OCI-LY3 (cell line): ENCODE data around the gene PSMA5.

Experiments
- H2AFZ ChIP-seq: fragments of 200-600, 300-600 bp; shearing (Covaris generic); 2 replicates; pipeline ENCODE4 v1.6.0; 2014; ENCODE audit warnings: antibody characterized with exemption, low read depth, low read length
- H3K27ac ChIP-seq: fragments of 200-600, 300-600 bp; sonication (generic); 2 replicates; pipeline ENCODE4 v1.5.1; 2014; ENCODE audit warnings: mild to moderate bottlenecking, low read length, moderate library complexity, mixed read lengths
- H3K27me3 ChIP-seq: fragments of 200-600, 300-600 bp; sonication (generic); 2 replicates; pipeline ENCODE4 v1.6.1; 2014; ENCODE audit warnings: low read depth, low read length, mixed read lengths
- H3K36me3 ChIP-seq: fragments of 200-600, 300-600 bp; sonication (generic); replicated peaks from 2 replicates; pipeline ENCODE3; 2014; ENCODE audit warnings: low read depth, low read length, mixed read lengths
- H3K4me1 ChIP-seq: fragments of 300-600, 200-600 bp; sonication (generic); 2 replicates; pipeline ENCODE4 v1.6.1; 2014; ENCODE audit warnings: low read length, mixed read lengths
- H3K4me2 ChIP-seq: fragments of 200-600, 300-600 bp; sonication (generic); 2 replicates; pipeline ENCODE4 v1.6.1; 2014; ENCODE audit warnings: low read length, mixed read lengths
- H3K4me3 ChIP-seq: fragments of 300-600, 200-600 bp; sonication (generic); 2 replicates; pipeline ENCODE4 v1.5.1; 2014; ENCODE audit warnings: antibody characterized with exemption, mild to moderate bottlenecking, low read length, moderate library complexity
- H3K79me2 ChIP-seq: fragments of 300-600, 200-600 bp; shearing (Covaris generic); 2 replicates; pipeline ENCODE4 v1.6.1; 2014; ENCODE audit warnings: mild to moderate bottlenecking, low read length, mixed read lengths
- H3K9ac ChIP-seq: fragments of 300-600, 200-600 bp; shearing (Covaris generic); 2 replicates; pipeline ENCODE4 v1.6.0; 2014; ENCODE audit warnings: mild to moderate bottlenecking, low read length, moderate library complexity
- H3K9me3 ChIP-seq: fragments of 200-600, 300-600 bp; shearing (Covaris generic); 2 replicates; pipeline ENCODE4 v1.6.1; 2014; ENCODE audit warnings: low read length, mixed read lengths; ENCODE audit not compliant: insufficient read depth
- H4K20me1 ChIP-seq: fragments of 200-600, 300-600 bp; sonication (generic); 2 replicates; pipeline ENCODE4 v1.6.1; 2016; ENCODE audit warnings: low read length, mixed read lengths; ENCODE audit not compliant: insufficient read depth
- EZH2phosphoT487 ChIP-seq: fragments of 200-600 bp; shearing (Covaris generic); IDR thresholded peaks from 2 replicates; pipeline ENCODE4 v1.6.1; 2018; ENCODE audit warnings: antibody characterized with exemption, mixed run types, low read depth
- TF ChIP-seq, protein P1 (sequence below): fragments of 200-600, 300-600 bp; sonication (generic); IDR thresholded peaks from 2 replicates; pipeline ENCODE4 v1.5.1; 2014; ENCODE audit warnings: antibody characterized with exemption, low read length, low read depth

The PSMA5 gene

DNA sequence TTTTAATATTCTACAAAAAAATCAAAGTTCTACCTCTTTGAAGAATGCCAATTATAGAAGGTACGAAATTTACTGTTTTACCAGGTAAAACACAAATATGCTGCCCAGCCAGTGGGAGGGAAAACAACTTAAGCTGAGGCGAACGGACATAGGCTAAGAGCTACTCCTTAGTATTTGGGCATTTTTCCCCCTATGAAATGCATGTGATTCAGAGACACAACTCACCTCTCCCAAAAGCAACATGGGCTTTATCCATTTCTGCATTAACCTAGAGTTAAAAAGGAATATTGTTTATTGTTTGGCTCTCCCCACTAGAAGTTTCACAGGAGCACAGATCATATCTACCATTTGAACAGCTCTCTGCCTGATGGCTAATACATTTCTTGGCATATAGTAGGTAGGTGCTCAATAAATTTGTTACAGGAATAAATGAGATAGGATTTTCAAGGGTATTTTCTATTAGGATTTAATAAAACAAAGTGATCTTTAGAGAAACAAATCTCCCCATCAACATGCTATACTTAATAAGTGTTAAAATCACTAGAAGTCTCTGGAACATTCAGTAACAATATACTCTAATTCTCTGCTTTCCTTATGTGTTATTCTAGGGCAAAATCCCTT lies 26.1 kb downstream of the PSMA5 start:
- no peak overlapping the region for H3K9ac ChIP-seq
- H3K27ac ChIP-seq: no peak overlapping the region
- H3K9me3 ChIP-seq: no peaks in the 10 kb centered on the region
- H4K20me1 ChIP-seq: peaks cover 5% of the 10 kb centered on the region; the same call in 1 of the 2 replicates
- H3K27me3 ChIP-seq: peaks cover 28% of the 10 kb centered on the region
- no peak overlapping the region for H2AFZ ChIP-seq
- H3K79me2 ChIP-seq: no peaks in the 10 kb centered on the region
- H3K36me3 ChIP-seq: peaks cover 10% of the 10 kb centered on the region
- H3K4me2 ChIP-seq: no peak overlapping the region
- TF ChIP-seq, protein P1, sequence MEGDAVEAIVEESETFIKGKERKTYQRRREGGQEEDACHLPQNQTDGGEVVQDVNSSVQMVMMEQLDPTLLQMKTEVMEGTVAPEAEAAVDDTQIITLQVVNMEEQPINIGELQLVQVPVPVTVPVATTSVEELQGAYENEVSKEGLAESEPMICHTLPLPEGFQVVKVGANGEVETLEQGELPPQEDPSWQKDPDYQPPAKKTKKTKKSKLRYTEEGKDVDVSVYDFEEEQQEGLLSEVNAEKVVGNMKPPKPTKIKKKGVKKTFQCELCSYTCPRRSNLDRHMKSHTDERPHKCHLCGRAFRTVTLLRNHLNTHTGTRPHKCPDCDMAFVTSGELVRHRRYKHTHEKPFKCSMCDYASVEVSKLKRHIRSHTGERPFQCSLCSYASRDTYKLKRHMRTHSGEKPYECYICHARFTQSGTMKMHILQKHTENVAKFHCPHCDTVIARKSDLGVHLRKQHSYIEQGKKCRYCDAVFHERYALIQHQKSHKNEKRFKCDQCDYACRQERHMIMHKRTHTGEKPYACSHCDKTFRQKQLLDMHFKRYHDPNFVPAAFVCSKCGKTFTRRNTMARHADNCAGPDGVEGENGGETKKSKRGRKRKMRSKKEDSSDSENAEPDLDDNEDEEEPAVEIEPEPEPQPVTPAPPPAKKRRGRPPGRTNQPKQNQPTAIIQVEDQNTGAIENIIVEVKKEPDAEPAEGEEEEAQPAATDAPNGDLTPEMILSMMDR: no peak
- no peak for TF ChIP-seq EZH2phosphoT487
- H3K4me1 ChIP-seq: peaks cover 7% of the 10 kb centered on the region; the same call in 1 of the 2 replicates
- no peak overlapping the region for H3K4me3 ChIP-seq

DNA sequence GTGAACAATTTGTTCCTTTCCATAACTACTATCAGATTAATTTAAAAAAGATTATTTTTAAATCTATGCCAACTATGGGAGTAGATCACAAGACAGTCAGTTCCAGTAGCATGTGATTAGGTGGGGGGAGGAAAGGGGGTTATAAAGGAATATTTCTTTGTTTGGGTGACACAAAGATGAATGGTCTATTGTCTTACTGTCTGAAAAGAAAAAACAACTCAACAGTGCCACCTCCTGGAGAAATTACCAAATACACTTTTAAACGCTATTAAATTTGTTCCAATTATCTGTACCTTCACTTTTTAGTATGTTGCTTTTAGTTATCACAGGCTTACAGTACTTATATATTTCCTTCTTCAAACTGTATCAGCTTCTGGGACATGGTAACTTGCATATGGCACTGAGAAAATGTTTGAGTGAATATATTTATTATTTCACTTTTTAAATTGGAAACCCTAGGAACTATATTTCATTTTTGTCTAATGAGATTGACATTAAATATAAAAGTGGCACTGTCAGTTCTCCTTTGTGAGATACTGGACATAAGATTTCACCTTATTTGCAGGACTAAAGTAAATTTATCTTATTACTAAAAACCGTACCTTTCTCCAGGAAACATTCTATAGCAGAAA lies 26.8 kb downstream of the PSMA5 start:
- Histone ChIP-seq H3K4me3 (no peak overlapping the region), H4K20me1 (peaks cover 5% of the 10 kb centered on the region; the same call in 1 of the 2 replicates), H3K27me3 (peaks cover 34% of the 10 kb centered on the region), H3K36me3 (peaks cover 4% of the 10 kb centered on the region), H3K9me3 (no peaks in the 10 kb centered on the region), H3K4me2 (no peak overlapping the region), H3K79me2 (no peaks in the 10 kb centered on the region), H3K4me1 (peaks cover 7% of the 10 kb centered on the region; the same call in 1 of the 2 replicates), H3K27ac (no peak overlapping the region), H2AFZ (no peak overlapping the region), H3K9ac (no peak overlapping the region)
- no peak for TF ChIP-seq EZH2phosphoT487
- TF ChIP-seq, protein P1: peak; percentile 61

DNA sequence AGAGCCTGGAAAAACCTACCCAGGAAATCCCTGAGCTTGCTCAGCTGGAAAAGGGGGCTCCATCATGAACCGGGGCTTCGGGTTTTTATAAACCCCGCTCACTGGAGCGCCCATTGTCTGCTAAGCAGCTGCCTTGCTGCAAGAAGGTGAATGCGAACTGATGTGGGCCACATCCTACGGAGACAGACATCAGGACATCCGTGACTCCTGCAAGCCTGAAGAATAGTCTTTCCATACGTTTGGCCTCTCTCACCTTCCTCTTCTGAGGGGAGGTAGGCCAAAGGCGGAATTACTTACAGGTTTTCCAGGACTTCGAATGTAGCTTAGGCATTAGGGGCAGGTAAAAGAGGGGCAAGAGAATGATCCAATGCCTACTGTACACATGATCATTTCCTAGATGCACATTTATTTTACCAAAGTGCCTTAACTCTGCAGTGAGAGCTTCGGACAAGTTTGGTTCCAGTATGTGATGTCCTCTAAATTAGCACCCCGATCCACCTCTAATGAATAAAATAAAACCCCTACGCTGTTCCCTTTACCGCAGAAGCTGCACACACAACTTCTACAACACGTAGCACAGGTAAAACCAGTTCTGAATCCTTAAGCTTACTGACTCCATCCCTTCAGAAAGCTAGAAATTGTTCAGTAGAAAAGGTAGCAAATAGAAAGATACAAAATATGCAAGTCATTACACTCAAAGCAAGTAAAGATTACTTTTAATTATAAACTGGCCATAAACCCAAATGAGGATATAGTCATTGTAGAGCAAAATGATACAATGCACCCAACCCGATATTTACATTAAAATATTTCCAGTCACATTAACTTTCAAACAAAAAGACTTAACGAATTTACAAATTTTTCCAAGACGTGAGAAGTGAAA lies 27.7 kb downstream of the PSMA5 start:
- Histone ChIP-seq H3K79me2 (no peaks in the 10 kb centered on the region), H3K4me1 (peaks cover 7% of the 10 kb centered on the region; the same call in 1 of the 2 replicates), H4K20me1 (peaks cover 5% of the 10 kb centered on the region; the same call in 1 of the 2 replicates), H3K9ac (no peak overlapping the region), H2AFZ (no peak overlapping the region), H3K4me3 (peak overlapping the region; percentile 66), H3K9me3 (no peaks in the 10 kb centered on the region), H3K27me3 (peaks cover 35% of the 10 kb centered on the region), H3K4me2 (peak overlapping the region; percentile 73), H3K27ac (no peak overlapping the region), H3K36me3 (peaks cover 4% of the 10 kb centered on the region)
- no peak for TF ChIP-seq EZH2phosphoT487
- TF ChIP-seq, protein P1: no peak
